Upper lobe of left lung (tissue), 4 donors: ENCODE results near the gene SGSH.

Experiments used
- POLR2A ChIP-seq, 4 donors: fragments of 450-650 bp; IDR thresholded peaks; one replicate each; pipeline ENCODE4 v1.5.1; 2016 to 2017; ENCODE audit warnings: antibody characterized with exemption in 4 of 4, mild to moderate bottlenecking in 2 of 4
- POLR2AphosphoS5 ChIP-seq, 2 donors: sonication (generic); formaldehyde crosslinking; IDR thresholded peaks; one replicate each; pipeline ENCODE4 v1.5.1; 2017; ENCODE audit warnings: antibody characterized with exemption in 2 of 2
- TF ChIP-seq, protein P1 (sequence below), 6 experiments: fragments of 450-650 bp in 4 of 6; fragments of 200-600 bp in 2 of 6; sonication (generic) in 2 of 6; IDR thresholded peaks; one replicate each; pipeline ENCODE4 v1.5.1; 2016 to 2019; ENCODE audit warnings: antibody characterized with exemption in 6 of 6

DNA sequence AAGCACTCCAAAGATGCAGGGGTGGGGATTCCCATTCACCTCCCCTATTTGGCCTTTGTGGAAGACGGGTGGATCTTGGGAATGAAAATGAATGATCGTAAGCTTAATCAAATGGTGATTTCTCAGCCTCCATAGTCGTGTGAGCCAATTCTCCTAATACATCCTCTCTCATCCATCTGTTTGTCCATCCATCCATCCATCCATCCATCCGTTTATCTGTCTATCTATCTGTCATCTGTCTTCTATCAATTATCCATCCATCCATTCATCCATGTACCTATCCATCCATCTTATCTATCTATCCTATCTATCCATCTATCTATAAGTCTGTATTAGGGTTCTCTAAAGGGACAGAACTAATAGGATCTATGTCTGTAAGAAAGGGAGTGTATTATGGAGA lies 48.3 kb upstream of the SGSH start:
- TF ChIP-seq, protein P1, sequence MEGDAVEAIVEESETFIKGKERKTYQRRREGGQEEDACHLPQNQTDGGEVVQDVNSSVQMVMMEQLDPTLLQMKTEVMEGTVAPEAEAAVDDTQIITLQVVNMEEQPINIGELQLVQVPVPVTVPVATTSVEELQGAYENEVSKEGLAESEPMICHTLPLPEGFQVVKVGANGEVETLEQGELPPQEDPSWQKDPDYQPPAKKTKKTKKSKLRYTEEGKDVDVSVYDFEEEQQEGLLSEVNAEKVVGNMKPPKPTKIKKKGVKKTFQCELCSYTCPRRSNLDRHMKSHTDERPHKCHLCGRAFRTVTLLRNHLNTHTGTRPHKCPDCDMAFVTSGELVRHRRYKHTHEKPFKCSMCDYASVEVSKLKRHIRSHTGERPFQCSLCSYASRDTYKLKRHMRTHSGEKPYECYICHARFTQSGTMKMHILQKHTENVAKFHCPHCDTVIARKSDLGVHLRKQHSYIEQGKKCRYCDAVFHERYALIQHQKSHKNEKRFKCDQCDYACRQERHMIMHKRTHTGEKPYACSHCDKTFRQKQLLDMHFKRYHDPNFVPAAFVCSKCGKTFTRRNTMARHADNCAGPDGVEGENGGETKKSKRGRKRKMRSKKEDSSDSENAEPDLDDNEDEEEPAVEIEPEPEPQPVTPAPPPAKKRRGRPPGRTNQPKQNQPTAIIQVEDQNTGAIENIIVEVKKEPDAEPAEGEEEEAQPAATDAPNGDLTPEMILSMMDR (IDR thresholded peaks at IDR 0.05): no peak
- TF ChIP-seq POLR2A (IDR thresholded peaks at IDR 0.05) (no peak), POLR2AphosphoS5 (IDR thresholded peaks at IDR 0.05) (no peak)
